Colonic mucosa (tissue), 4 donors: ENCODE results near the gene NLRP4. TPM values are rescaled to one million over a fixed set of nuclear protein-coding genes. Genes with fewer than 3 reads are reported as not detected.

Experiments used
- DNase-seq: peaks from one replicate; pipeline ENCODE4 v3.0.0-alpha.2; 2020
- H3K27ac ChIP-seq: fragments of 200-600 bp; one replicate; pipeline ENCODE4 v1.8.0; 2021
- H3K27me3 ChIP-seq: fragments of 200-600 bp; one replicate; pipeline ENCODE4 v1.8.0; 2021
- H3K36me3 ChIP-seq: fragments of 200-600 bp; one replicate; pipeline ENCODE4 v1.8.0; 2021
- H3K4me1 ChIP-seq: fragments of 200-600 bp; one replicate; pipeline ENCODE4 v1.8.0; 2021; ENCODE audit warnings: mild to moderate bottlenecking
- H3K4me3 ChIP-seq: fragments of 200-600 bp; one replicate; pipeline ENCODE4 v1.8.0; 2021
- H3K9ac ChIP-seq, 2 donors: one replicate each; pipeline ENCODE4 v1.7.0; 2013; ENCODE audit warnings: control low read depth in 2 of 2, low read depth in 2 of 2, low read length in 2 of 2
- H3K9me3 ChIP-seq: fragments of 200-600 bp; one replicate; pipeline ENCODE4 v1.8.0; 2021
- intact Hi-C: fragments of 100-400 bp; cut with DNase I; formaldehyde crosslinking; loops from one replicate; pipeline ENCODE4 v1.14.1; 2022
- total RNA-seq, 2 donors: library from RNA; stranded (reverse); fragmentation: NEBNext Ultra II Directional in 1 of 2; extraction: Animal tissue kit (Norgen Biotek cat#: 25700) in 1 of 2; gene quantifications; one replicate each; pipeline ENCODE4 v1.2.1, GENCODE V29; 2021
- TF ChIP-seq, protein P1 (sequence below): fragments of 200-600 bp; IDR thresholded peaks from one replicate; pipeline ENCODE4 v1.8.0; 2022; ENCODE audit warnings: antibody characterized with exemption, mild to moderate bottlenecking
- donor health status: healthy.
- donor health status: DM: no; HTN: no; CAD: no.
- donor health status: DM: no; HTN: no; CAD: no.

The NLRP4 gene
- total RNA-seq, 2 donors from 2014 or later, result not detected

DNA sequence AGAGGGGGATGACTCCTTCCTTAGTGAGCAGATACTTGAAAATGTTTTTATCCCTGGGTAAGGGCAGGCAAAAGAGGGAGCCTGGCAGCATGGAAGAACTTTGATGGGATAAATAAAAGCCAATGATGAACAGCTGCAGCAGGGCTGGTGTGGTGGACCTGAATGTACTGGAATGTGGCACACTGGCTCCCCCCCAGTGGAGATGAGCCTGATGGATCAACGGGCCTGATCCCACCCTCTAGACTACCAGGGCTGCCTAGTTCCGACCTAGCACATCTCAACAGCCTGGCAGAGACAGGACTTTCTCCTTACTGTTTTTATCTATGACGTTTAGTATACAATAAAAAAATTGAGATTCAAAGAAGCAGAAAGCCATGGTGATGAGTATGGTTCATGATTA lies 25.0 kb upstream of the NLRP4 start:
- Histone ChIP-seq H3K9me3 (no peaks in the 10 kb centered on the region), H3K4me3 (no peak overlapping the region), H3K27ac (no peak overlapping the region), H3K9ac (no peak overlapping the region), H3K4me1 (no peaks in the 10 kb centered on the region), H3K36me3 (no peaks in the 10 kb centered on the region), H3K27me3 (no peaks in the 10 kb centered on the region)
- intact Hi-C loops, result no loop called here
- TF ChIP-seq, protein P1, sequence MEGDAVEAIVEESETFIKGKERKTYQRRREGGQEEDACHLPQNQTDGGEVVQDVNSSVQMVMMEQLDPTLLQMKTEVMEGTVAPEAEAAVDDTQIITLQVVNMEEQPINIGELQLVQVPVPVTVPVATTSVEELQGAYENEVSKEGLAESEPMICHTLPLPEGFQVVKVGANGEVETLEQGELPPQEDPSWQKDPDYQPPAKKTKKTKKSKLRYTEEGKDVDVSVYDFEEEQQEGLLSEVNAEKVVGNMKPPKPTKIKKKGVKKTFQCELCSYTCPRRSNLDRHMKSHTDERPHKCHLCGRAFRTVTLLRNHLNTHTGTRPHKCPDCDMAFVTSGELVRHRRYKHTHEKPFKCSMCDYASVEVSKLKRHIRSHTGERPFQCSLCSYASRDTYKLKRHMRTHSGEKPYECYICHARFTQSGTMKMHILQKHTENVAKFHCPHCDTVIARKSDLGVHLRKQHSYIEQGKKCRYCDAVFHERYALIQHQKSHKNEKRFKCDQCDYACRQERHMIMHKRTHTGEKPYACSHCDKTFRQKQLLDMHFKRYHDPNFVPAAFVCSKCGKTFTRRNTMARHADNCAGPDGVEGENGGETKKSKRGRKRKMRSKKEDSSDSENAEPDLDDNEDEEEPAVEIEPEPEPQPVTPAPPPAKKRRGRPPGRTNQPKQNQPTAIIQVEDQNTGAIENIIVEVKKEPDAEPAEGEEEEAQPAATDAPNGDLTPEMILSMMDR, result no peak
- DNase-seq, result no peak

DNA sequence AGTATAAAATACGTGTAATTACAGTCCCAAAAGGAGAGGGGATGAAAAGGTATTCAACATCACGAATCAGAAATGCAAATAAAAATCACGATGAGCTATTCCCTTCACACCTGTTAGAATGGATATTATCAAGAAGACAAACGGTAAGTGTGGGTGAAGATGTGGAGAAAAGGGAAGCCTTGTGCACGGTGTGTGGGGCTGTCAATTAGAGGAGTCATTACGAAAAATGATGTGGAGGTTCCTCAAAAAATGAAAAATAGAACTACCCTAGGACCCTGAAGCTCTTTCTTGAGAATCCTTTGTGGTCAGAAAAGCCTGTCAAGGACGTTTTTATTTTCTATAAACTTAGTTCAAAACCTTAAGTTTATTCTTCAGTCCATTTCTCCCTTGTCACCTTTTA lies 23.9 kb upstream of the NLRP4 start:
- H3K27me3 ChIP-seq, result no peaks in the 10 kb centered on the region

DNA sequence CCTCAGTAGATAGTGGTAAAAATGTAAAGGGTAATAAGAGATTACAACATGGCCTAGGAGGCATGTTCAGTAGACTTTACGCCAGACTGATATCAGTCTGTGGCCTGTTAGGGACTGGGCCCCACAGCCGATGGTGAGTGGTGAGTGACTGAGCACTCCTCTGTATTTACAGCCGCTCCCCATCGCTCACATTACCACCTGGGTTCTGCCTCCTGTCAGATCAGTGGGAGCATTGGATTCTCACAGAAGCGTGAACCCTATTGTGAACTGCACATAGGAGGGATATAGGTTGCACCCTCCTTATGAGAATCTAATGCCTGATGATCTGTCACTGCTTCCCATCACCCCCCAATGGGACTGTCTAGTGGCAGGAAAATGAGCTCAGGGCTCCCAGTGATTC lies 22.4 kb upstream of the NLRP4 start:
- no peaks in the 10 kb centered on the region for H3K27me3 ChIP-seq
- no peaks in the 10 kb centered on the region for H3K36me3 ChIP-seq
- H3K9ac ChIP-seq, result no peak overlapping the region
- H3K9me3 ChIP-seq, result no peaks in the 10 kb centered on the region
- H3K4me1 ChIP-seq, result no peaks in the 10 kb centered on the region
- H3K4me3 ChIP-seq, result no peak overlapping the region
- no peak overlapping the region for H3K27ac ChIP-seq
- intact Hi-C loops, result no loop called here
- no peak for DNase-seq
- TF ChIP-seq, protein P1, result no peak

More for the DNA sequence above, 23.9 kb upstream of the NLRP4 start:
- Histone ChIP-seq H3K4me3 (no peak overlapping the region), H3K9ac (no peak overlapping the region), H3K4me1 (no peaks in the 10 kb centered on the region), H3K36me3 (no peaks in the 10 kb centered on the region), H3K27ac (no peak overlapping the region), H3K9me3 (no peaks in the 10 kb centered on the region)
- intact Hi-C loops, result no loop called here
- no peak for DNase-seq
- TF ChIP-seq, protein P1, result no peak

DNA sequence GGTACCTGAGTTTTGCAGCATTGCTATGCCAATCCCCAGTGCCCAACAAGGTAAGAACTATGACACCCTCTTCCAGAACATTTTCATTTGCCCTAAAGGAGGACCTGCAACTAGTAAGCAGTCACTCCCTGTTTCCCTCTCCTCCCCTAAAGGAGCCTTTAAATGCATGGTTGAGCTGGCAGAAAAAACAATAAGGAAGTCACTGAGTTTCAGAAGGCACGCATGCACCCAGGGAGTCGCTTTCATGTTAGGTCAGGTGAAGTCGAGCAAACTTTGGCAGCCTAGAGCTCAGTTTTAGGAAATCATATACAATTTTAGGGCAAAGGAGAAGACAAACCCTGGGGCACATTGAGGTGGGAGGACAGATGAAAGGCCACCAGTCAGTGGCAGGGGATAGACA lies 16.3 kb upstream of the NLRP4 start:
- Histone ChIP-seq H3K4me1 (no peaks in the 10 kb centered on the region), H3K27me3 (no peaks in the 10 kb centered on the region), H3K4me3 (no peak overlapping the region), H3K27ac (no peak overlapping the region), H3K36me3 (no peaks in the 10 kb centered on the region), H3K9me3 (no peaks in the 10 kb centered on the region), H3K9ac (no peak overlapping the region)
- TF ChIP-seq, protein P1, result no peak
- intact Hi-C loops, result no loop called here
- no peak for DNase-seq

DNA sequence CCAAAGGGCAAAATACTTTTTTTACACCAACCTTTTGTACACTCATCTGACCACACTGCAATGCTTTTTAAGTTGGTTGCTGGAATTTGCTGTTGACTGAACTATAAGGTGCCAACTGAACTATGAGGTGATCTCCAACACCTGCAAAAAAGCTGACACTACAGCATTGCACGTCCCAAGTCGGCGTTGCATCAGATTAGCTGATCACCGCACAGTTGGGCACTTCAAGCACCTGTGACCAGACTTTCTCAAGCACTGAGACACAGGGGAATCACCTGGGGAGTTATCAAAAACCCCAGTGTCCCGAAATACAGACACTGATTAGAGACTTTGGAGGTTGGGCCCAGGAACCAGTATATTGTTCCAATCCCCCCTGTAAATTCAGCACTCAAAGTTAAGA lies 5.7 kb upstream of the NLRP4 start:
- H3K4me1 ChIP-seq, result no peaks in the 10 kb centered on the region
- no peaks in the 10 kb centered on the region for H3K9me3 ChIP-seq
- TF ChIP-seq, protein P1, result no peak
- H3K27ac ChIP-seq, result no peak overlapping the region
- H3K27me3 ChIP-seq, result no peaks in the 10 kb centered on the region
- no peak for DNase-seq
- no peak overlapping the region for H3K4me3 ChIP-seq
- intact Hi-C loops, result no loop called here
- H3K9ac ChIP-seq, result no peak overlapping the region
- no peaks in the 10 kb centered on the region for H3K36me3 ChIP-seq

DNA sequence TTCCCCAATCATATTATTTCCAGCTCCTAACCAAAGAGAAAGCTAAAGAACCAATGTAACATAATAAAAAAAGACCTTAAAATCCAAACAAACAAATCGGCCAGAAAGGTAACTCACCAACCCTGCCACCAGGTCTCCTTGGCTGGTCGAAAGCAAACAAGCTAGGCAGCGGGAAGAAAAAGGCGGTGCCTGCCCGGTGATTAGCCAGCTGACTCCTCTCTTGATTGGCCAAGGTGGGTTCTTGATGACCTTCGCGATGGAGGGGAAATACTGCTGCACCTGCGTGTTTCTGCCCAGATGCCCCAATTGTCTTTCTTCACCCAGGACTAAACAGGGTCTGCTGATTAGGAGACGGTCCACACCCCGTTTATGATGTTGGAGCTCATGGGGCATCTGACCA lies 4.5 kb upstream of the NLRP4 start, which contains the start of gene NLRP11:
Gene NLRP11, minus strand, starts transcription at position 154 of the 400 bp plus-strand sequence. CDS start 13,825 bp downstream, outside the sequence.
- no peaks in the 10 kb centered on the region for H3K36me3 ChIP-seq
- intact Hi-C loops, result no loop called here

More for the DNA sequence above, 4.5 kb upstream of the NLRP4 start, which contains the start of gene NLRP11:
- no peak within 1 kb of the TSS for H3K9ac ChIP-seq
- no peak within 1 kb of the TSS for H3K27ac ChIP-seq
- DNase-seq, result no peak
- TF ChIP-seq, protein P1, result no peak
- H3K4me1 ChIP-seq, result no peaks in the 10 kb centered on the region
- no peak within 1 kb of the TSS for H3K4me3 ChIP-seq
- H3K27me3 ChIP-seq, result no peaks in the 10 kb centered on the region
- H3K9me3 ChIP-seq, result no peaks in the 10 kb centered on the region
